Thoracic aorta (tissue), 2 donors: ENCODE measurements around the gene AFF1. TPM values are rescaled to one million over a fixed set of nuclear protein-coding genes. Genes with fewer than 3 reads are reported as not detected.

Experiments used
- ATAC-seq: fragments of 150-250 bp; one replicate; pipeline ENCODE4 v1.8.0; 2017; ENCODE audit warnings: low read depth; ENCODE audit not compliant: insufficient number of reproducible peaks, low FRiP score
- DNase-seq: peaks from one replicate; pipeline ENCODE4 v3.0.0-alpha.2; 2020; ENCODE audit warnings: low spot score
- H3K27ac ChIP-seq, 2 donors: fragments of 200-600 bp; sonication (generic); 1 replicate in 1 of 2; 2 replicates in 1 of 2; pipeline ENCODE4 v1.5.1; 2016; ENCODE audit warnings: mild to moderate bottlenecking in 2 of 2, moderate library complexity in 2 of 2
- H3K27me3 ChIP-seq: fragments of 200-600 bp; sonication (generic); replicated peaks from 2 replicates; pipeline ENCODE4 v1.6.0; 2016; ENCODE audit warnings: mild to moderate bottlenecking; ENCODE audit not compliant: insufficient read depth
- H3K36me3 ChIP-seq: fragments of 200-600 bp; sonication (generic); one replicate; pipeline ENCODE4 v1.5.1; 2016
- H3K4me1 ChIP-seq, 2 donors: fragments of 200-600 bp; sonication (generic); 1 replicate in 1 of 2; 2 replicates in 1 of 2; pipeline versions ENCODE4 v1.5.1 to v1.6.0; 2016; ENCODE audit warnings: low read depth in 2 of 2, mild to moderate bottlenecking in 1 of 2; ENCODE audit not compliant: control insufficient read depth in 1 of 2
- H3K4me3 ChIP-seq: fragments of 200-600 bp; sonication (generic); 2 replicates; pipeline ENCODE4 v1.5.1; 2016; ENCODE audit warnings: mild to moderate bottlenecking
- H3K9me3 ChIP-seq: fragments of 200-600 bp; sonication (generic); 2 replicates; pipeline ENCODE4 v1.5.1; 2016
- CTCF ChIP-seq: fragments of 200-600 bp; sonication (generic); IDR thresholded peaks from one replicate; pipeline ENCODE4 v1.5.1; 2019; ENCODE audit warnings: antibody characterized with exemption
- total RNA-seq, 2 donors: library from RNA; depleted of rRNA; stranded (reverse); fragments of >200 nt; gene quantifications; one replicate each; pipeline versions ENCODE4 v1.1.0 to v1.2.3, GENCODE V29; 2016

The AFF1 gene
- total RNA-seq, 2 donors from 2014 or later = 51.9 to 93.2 TPM

GRCh38 chr4:86970447-86971354 lies 35.9 kb downstream of the AFF1 start:
- H3K27ac ChIP-seq = no peak overlapping the region
- no peaks in the 10 kb centered on the region for H3K27me3 ChIP-seq
- H3K36me3 ChIP-seq = no peaks in the 10 kb centered on the region
- no peak overlapping the region for H3K4me3 ChIP-seq
- no peak for DNase-seq
- H3K4me1 ChIP-seq = peaks cover 3 to 12% of the 10 kb centered on the region in 2 donors
- no peak for ATAC-seq
- TF ChIP-seq CTCF = no peak
- no peaks in the 10 kb centered on the region for H3K9me3 ChIP-seq

- Histone ChIP-seq H3K4me3 (no peak overlapping the region), H3K27me3 (no peaks in the 10 kb centered on the region), H3K36me3 (no peaks in the 10 kb centered on the region), H3K4me1 (peaks cover 3 to 12% of the 10 kb centered on the region in 2 donors), H3K27ac (no peak overlapping the region), H3K9me3 (no peaks in the 10 kb centered on the region)
- no peak for DNase-seq
- no peak for TF ChIP-seq CTCF
- ATAC-seq = no peak
Measured at GRCh38 chr4:86971355-86971683, 36.5 kb downstream of the AFF1 start.

DNA sequence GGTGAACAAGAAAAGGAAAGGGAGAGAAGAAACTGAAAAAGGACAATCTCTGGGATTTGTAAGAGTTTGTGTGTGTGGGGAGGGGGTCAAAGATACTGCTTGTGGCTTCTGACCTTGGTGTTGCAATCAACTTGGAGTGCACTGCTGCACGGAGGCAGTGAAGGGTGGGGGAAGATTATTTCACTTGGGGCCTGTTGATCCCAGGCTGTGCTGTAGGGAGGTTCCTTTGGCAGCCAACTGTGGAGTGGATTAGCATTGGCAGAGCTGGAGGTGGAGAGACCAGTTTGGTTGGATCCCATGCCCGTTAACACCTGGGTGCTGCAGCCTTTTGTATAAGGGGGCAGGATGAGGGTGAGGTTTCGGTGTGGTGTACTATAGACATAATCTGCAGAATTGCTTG lies 38.2 kb downstream of the AFF1 start:
- Histone ChIP-seq H3K27ac (no peak overlapping the region), H3K4me3 (no peak overlapping the region), H3K4me1 (peaks cover 7 to 17% of the 10 kb centered on the region in 2 donors), H3K36me3 (no peaks in the 10 kb centered on the region), H3K9me3 (no peaks in the 10 kb centered on the region), H3K27me3 (no peaks in the 10 kb centered on the region)
- no peak for DNase-seq
- TF ChIP-seq CTCF = no peak
- no peak for ATAC-seq

DNA sequence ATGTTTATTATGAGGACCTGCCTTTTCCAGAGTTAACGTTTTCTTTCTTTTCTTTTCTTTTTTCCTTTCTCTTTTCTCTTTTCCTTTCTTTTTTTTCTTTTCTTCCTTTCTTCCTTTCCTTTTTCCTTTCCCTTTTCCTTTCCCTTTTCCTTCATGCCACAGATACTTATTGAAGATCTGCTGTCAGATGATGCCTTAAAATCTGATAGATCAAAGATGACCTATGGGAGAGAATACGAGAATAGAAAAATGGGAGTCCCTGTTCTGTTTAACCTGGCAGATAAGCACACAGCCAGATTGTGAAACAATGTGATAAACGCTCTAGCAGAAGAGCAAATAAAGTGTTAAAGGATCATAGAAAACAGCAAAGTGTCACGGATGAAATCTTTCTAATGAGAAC lies 38.9 kb downstream of the AFF1 start:
- DNase-seq (no peak), ATAC-seq (no peak)
- H3K9me3 ChIP-seq = no peaks in the 10 kb centered on the region
- no peak overlapping the region for H3K27ac ChIP-seq
- H3K27me3 ChIP-seq = no peaks in the 10 kb centered on the region
- TF ChIP-seq CTCF = no peak
- no peaks in the 10 kb centered on the region for H3K36me3 ChIP-seq
- H3K4me3 ChIP-seq = no peak overlapping the region
- H3K4me1 ChIP-seq = peaks cover 7 to 17% of the 10 kb centered on the region in 2 donors

DNA sequence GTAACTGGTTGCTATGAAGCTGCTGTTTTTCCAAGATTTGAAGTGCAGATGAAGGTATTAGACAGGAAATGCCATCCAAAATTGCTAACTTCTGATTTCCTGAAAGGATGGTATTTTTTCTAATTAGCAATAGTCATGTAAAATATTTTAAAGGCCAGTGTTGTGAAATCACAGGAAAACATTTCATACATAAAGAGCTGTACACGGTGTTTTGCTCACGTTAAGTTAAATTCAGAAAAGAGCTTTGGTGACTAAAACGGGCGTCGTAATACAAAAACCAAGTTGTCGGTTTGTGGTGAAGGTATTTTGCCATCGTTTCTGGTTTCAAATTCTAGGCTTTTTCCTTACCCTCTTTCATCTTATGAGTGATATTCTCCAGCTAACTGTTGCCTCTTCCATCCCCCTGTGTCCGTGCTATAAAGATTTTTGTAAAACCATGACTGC lies 39.8 kb downstream of the AFF1 start:
- H3K27me3 ChIP-seq = no peaks in the 10 kb centered on the region
- no peak overlapping the region for H3K27ac ChIP-seq
- no peak for TF ChIP-seq CTCF
- no peaks in the 10 kb centered on the region for H3K36me3 ChIP-seq
- DNase-seq (no peak), ATAC-seq (no peak)
- peaks cover 7 to 17% of the 10 kb centered on the region in 2 donors for H3K4me1 ChIP-seq
- no peaks in the 10 kb centered on the region for H3K9me3 ChIP-seq
- no peak overlapping the region for H3K4me3 ChIP-seq
